Measurements from ENCODE around the gene TTC39C. TPM values are rescaled to one million over a fixed set of nuclear protein-coding genes. Genes with fewer than 3 reads are reported as not detected.
A peak's percentile ranks its signal among the peaks of the same experiment; 100 is the strongest.

Gene TTC39C
- total RNA-seq, 1 donor from 2014 or later = 33.2 TPM

DNA sequence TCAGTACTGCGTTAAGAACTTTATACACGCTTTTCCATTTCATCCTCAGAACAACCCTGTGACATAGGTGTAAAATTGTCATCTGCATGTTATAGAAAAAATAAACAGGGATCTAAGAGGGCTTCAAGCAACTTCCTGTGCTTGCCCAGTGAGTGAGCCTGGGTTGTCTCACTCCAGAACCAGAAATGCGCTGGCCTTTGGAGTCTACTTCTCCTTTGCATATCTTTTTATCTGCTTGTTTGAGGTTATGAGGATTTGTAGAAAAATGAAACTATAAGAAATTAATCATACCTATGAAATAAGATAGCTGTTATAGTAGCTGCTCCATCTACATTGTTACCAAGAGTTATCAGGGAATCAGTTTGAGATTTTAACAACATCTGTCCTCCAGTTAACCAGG is 69.0 kb downstream of the TTC39C start:
- DNase-seq (ENCODE audit: low spot score) = no peak

DNA sequence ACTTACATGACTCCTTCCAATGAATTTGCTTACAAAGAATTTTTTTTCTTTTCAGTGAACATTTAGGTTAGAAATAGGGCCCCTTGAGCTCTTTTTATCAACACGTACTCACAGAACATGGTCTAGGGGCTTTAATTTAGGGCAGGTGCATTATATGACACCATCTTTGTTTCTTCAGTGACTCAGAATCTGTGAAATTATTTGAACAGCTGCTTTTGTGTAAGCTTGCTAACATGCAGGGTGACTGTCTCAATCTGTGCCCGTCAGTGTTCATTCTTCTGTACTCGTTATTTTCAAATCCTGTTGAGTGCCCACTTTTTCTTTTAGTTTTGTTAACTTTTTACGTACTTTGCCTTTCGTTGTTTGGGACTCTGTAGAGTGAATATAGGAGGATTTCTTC is 71.5 kb downstream of the TTC39C start:
- no peak for DNase-seq (ENCODE audit: low spot score)

DNA sequence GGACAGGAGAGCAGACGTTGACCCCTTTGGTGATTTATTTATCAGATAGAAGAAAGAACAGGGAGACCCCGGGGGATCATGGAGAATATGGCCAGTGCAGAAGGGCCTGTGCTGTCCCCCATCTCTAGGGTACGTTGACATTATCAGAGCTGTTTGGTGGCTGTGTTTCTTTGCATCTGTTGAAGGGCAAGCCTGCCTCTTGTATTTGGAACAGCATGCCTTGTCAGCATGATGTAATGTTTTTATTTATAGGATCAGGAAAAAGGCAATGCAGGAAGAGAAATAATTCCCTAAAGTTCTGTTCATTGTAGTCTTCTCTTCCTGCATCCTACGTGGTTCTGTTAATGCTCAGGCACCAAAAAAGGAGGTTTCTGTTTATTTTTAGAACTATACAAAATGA is 74.5 kb downstream of the TTC39C start:
- DNase-seq (ENCODE audit: low spot score) = no peak

DNA sequence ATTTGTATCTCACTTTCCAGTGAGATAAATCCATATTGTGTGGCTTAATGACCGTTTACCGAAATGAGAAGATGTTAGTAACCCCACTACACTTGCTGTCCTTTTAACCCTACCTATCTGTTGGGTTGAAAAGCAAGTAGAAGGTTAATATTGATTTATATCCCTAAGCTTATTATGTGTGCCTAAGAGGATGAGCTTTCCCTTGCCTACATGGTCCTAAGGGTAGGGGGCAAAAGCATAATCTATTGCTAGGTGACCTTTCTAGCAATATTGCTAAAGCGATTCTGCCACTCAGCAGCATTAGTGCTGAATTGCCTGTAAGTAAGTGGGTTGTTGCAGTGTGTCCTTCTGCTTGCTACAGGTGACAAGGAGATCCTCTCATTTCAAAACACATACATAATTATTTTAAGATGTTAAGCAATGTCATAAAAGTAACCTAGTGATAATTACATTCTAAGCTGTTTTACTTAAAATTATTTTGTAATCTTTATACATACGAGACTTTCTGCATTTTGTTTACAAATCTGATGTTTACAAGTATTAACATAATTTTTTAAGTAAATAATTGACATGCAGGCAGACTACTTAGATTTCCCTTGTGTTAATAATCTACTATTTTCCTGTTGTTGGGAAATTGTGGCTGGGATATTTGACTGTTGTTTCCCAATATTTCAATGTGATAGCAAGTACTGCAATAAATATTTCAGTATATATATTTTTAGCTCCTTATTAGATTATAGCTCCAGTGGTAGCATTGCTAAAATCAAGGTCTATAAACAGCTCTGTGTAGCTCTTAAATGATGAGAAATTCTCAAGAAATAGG is 75.2 kb downstream of the TTC39C start:
- no peak for DNase-seq (ENCODE audit: low spot score)

DNA sequence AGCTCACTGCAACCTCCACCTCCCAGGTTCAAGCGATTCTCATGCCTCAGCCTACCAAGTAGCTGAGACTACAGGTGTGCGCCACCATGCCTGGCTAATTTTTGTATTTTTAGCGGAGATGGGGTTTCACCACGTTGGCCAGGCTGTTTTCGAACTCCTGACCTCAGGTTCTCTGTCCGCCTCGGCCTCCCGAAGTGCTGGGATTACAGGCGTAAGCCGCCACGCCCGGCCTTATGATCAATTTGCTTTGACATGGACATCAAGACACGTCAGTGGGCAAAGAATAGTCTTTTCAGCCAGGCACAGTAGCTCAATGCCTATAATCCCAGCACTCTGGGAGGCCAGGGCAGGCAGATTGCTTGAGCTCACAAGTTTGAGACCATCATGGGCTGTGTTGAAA is 76.3 kb downstream of the TTC39C start:
- no peak for DNase-seq (ENCODE audit: low spot score)

DNA sequence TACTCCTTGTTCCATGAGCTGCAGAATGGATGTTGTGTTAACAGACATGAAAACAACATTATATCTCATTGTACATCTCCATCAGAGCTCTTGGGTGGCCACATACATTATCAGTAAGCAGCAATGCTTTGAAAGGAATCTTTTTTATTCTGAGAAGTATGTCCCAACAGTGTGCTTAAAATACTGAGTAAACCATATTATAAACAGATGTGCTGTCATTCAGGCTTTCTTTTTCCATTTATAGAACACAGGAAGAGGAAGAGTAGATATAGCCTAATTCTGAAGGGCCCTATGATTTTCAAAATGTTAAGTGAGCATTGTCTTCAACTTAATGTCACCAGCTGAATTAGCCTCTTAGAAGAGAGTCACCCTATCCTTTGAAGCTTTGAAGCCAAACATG is 80.0 kb downstream of the TTC39C start:
- no peak for DNase-seq (ENCODE audit: low spot score)

DNA sequence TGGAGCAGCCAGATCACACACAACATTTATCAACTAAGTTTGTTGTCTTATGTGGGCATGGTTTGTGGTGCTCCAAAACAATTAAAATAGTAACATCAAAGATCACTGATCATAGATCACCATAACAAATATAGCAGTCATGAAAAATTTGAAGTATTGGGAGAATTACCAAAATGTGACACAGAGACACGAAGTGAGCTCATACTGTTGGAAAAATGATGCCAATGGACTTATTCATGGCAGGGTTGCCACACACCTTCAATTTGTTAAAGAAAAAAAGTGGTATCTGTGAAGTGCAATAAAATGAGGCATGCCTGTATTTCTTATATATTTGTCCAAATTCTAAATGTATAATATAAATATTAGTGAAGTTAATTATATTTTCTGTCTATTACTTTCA is 81.4 kb downstream of the TTC39C start:
- no peak for DNase-seq (ENCODE audit: low spot score)

DNA sequence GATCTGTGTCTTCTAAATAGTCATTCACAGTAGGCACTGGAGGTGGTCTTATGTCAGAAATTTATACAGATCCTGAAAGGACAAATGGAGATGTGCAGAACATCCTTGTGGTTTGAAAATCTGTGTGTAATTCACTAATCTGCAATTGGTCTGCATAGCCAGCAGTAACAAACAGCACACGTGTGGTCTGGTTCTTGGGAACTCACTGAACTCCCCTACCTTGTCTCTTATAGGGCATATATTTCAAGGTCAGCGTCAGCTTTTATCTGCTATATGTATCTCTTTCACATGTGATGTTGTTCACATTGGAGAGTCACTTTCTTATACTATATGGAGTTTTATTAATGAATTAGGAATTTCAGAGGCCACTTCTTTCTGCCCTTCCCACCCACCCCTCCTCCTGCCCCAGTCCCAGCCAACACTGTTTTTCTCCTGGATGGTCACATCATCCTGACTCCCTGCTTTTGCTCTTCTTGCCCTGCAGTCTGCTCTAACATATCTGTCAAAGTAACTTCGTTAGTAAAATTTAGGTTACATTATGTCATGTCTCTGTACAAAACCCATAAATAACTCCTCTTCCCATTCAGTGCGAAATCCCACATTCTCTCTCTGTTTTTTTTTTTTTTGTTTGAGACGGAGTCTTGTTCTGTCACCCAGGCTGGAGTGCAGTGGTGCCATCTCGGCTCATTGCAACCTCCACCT is 88.9 kb downstream of the TTC39C start:
- DNase-seq (ENCODE audit: low spot score) = no peak

DNA sequence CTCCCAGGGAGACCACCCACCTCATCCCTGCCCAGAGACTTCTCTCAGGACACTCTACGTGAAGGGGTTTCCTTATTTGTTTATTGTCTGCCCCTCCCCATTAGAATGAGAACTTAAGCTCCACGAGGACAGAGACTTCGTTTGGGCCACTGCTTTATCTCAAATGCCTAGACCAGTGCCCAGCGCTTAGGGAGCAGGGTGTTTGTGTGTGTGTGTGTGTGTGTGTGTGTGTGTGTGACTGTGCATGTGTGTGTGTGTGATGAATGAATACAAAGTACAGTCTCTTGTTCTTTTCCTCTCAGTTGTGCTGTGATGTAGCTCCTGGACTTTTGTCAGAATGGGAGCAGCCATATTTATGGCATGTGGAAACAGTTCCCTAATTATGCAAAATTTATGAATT is 89.9 kb downstream of the TTC39C start:
- DNase-seq (ENCODE audit: low spot score) = no peak

DNA sequence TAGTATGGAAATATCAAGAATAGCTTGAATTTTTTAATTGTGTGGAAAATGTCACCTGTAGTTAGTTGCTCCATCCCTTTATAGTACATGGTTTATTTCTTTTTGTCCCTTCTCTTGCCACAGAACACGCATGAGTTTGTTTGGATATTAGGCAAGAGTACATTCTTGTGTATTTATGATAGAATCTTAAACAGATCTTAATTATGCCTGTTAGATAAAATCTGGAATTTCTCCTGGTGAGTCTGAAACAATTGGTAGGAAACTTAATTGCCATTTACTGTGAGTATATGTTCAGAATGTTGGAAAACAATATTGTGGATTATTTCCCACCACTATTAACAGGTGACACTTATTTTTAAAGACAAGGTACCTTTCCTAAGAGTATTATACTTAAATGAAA is 94.1 kb downstream of the TTC39C start:
- DNase-seq (ENCODE audit: low spot score) = no peak

DNA sequence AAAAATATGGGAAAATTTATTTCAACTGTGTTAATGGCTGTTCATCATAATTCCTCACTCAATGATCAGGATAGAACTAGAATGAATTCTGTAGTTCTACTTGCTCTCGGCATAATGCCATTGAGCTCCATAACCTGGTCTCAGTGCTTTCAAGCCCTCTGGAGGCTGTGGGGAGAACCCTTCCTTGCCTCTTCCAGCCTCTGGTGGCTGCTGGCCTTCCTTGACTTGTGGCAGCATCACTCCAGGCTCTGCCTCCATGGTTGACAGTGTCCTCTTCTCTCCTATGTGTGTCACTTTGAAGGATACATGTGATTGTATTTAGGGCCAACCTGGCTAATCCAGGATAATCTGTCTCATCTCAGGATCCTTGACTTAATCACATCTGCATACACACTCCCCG is 97.4 kb downstream of the TTC39C start:
- DNase-seq (ENCODE audit: low spot score) = no peak

DNA sequence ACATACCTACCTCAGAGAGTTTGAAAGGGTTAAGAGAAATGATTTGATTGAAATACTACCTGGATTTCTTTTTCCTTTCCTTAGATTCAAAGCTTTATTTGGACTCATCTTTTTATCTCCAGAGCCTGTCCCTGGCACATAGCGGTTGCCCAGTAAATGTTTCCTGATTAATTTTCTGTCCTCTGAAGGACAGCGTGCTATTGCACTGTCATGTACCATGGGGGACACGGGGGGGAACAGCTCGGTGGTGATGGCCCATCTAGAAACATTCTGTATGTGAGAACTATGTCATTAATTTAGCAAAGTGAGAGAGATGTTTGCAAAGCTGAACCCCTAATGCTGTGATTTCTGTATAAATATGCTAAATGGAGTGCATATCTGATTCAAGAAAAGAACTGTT is 97.9 kb downstream of the TTC39C start:
- no peak for DNase-seq (ENCODE audit: low spot score)

DNA sequence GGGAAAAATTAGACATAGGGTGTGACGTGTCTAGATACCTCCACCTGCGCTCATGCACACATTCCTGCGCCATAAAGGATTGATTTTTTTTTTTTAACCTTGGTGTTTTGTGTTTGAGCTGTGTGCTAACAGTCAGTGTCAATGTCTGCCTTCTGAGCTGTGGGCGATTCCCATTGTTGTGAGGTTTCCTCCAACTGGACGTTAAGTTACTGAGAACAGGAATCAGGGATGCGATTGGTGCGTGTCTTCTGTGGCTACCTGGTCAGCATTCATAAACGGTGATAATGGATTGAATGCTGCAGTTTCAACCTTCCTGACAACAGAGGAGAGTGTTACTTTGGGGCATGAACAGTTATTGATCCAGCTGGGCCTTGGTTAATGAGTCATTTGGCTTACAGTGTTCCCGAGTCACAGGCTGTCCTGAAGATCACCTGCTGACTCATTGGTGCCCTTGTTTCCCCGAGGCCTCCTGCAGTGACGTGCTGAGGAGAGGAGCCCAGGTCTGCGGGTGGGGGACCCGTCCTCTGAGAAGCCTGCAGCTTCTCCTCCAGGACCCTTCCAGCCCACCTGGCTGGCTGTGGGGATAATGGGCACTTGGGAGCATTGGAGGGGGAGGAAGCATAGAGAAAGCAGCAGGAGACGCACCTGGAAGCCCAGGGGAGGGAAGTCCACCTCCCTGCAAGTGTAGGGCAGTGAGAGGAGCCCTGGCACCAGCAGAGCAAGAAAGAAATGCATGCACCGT is 98.5 kb downstream of the TTC39C start:
- DNase-seq (ENCODE audit: low spot score) = no peak

DNA sequence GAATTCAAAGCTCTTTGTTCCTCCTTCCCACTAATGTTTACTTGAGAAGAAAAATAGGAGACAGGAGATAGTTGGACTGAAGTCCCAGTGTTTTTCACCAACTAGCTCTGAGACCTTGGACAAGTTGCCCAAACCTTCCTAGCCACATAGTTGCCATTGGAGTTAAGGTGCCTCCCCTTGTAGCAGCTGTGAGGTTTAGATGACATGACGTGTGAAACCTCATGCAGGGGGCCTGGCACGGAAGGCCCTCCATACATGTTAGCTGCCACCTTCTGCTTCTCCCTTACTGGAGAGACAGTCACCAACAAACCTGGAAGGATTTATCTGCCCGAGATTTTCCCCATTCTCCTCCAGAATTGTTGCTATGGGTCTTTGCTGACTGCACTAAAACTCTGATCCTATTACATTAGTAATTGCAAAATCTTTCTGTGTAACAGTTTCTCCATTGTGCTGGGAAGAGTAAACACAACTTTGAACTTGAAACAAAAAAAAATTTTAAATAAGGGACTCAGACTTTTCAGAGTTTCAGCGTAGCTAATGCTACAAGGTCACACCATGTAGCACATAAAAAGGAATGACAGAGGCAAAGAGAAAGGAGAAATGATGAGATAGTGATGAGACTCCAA is 100.5 kb downstream of the TTC39C start:
- DNase-seq (ENCODE audit: low spot score) = no peak

DNA sequence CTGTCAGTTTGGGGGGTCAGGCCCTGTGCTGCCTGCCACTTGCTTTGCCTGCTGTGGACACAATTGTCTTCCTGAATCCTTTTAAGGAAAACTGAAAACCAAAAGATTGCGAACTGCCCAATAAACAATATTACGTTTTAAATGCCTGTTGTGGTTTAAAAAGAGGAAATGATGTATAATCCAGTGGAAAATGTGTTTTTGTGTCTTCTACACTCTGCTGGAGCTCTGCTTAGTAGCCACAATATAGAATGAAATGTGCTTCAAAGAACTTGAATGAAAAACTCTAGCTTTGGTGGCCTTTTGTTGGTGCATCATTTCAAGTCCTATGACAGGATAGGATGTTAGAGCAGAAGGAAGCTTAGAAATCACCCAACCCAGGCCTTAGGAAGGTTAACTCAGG is 101.1 kb downstream of the TTC39C start:
- no peak for DNase-seq (ENCODE audit: low spot score)

DNA sequence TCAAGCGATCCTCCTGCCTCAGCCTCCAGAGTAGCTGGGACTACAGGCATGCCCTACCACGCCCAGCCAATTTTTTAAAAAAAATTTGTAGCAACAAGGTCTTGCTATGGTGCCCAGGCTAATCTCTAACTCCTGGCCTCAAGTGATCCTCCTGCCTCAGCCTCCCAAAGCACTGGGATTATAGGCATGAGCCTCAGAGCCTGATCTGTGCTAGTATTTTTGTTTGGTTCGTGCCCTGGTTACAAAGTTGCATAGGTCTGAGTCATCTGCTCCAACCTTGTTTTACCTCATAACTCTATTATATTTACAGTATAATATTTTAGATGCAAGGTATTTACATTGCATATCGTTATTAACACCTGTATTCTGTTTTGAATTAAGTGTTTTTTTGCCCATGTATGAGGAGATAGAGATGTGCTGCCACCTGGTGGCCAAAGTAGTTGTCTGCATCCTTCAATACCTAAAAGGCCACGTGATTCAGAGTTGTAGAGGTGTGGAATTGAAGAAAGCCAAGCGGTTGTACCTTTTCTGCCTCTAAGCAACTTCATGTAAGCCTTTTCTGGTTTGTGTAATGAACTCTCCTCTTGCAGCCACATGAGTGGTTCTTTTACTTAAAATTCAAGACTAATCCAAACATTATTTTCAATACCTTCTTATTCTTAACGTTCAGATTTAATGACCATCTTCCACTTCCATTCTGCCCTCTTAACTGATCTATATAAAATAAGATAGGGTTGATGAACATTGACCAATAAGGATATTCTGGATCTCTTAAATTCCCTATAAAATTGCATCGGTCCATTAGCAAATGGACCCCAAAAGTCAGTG is 104.4 kb downstream of the TTC39C start:
- DNase-seq (ENCODE audit: low spot score) = peak; percentile 64

DNA sequence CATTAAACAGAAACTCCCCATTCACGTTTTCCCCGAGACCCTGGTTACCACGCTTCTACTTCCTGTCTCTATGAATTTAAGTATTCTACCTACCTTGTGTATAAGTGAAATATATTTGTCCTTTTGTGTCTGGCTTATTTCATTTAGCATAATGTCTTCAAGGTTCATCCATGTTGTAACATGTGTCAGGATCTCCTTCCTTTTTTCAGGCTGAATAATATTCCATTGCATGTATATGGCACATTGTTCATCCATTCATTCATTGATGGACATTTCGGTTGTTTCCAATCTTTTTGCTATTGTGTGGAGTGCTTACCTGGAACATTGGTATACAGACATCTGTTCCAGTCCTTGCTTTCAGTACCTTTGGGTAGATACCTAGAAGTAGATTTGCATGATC is 106.1 kb downstream of the TTC39C start:
- DNase-seq (ENCODE audit: low spot score) = no peak

DNA sequence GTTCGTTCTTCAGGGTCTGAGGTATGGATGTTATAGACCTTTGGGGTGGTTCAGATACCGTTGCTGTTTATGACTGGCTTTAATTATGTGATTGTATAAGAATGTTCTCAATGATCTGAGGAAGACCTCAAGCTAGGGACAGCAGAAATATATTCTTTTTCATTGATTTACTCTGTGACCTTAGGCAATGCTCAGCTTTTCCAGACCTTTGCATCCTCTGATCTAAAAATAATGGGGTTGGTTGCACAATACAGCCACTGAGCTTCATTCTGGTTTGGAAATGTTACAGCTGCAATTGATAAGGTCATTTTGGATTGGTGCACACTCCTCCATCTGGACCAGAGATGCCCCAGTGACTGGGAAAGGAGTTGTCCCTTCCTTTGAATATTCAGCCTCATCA is 107.1 kb downstream of the TTC39C start:
- no peak for DNase-seq (ENCODE audit: low spot score)

DNA sequence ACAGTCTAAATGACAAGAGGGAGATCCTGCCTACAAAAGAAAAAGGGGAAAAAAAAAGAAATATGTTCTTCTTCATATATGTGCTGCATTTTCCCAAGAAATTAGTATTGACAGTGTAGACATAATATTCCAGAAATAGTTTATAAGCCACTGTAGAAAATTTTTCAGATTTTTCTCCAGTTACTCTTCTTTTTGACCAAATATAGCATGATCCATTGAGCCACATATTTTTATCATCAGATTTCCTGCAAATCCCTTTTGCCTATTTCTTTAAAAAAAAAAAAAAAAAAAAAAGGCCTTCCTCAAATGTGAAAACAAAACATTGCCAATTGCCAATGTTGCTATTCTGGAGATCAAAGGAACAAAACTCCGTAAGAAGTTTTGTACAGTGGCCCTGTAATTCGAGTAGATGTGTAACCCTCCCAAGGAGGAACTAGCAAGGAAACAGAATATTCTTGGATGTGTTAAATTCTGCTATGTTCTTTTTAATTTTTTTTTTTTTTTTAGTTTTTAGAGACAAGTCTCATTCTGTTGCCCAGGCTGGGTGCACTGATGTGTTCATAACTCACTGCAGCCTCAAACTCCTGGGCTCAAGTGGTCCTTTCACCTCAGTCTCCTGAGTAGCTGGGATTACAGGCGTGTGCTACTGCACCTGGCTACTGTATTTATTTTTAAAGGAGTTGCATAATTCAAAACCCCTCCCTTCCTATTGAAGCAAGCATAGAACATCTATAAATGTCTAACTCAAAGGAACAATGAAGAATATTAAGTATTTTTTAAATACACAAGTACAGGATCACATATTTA is 111.8 kb downstream of the TTC39C start:
- no peak for DNase-seq (ENCODE audit: low spot score)

DNA sequence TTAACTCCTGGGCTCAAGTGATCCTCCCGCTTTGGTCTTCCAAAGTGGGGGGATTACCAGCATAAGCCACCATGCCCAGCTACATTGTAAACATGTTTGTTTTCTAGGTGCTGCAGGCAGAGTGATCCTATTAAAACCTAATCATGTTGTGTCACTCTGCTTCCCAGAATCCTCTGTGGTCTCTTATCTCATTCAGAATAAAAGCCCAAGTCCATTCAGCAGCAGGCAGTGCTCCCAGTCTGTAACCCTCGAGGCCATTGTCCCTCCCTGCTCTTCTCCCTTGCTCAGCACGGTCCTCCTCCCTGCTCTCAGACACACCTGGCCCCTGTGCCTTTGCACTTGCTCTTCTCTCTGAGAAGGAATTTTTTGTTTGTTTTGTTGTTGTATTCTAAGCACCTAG is 113.2 kb downstream of the TTC39C start:
- no peak for DNase-seq (ENCODE audit: low spot score)

DNA sequence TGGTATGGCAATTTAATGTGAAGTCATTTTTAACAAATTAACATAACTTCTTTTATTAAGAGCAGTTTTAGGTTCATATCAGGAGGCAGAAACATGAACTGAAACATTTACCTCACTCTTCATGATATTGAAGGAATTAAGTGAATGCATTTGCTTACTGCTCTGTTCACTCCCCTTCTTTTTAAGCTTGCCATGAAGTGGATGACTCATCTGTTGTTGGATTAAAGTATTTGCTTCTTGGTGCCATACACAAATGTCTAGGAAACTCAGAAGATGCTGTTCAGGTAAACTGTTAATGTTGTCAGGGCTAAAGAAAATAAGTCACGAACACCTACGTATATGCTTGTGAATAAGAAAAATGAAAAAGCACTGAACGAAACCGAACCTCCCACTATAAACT is 114.1 kb downstream of the TTC39C start:
- no peak for DNase-seq (ENCODE audit: low spot score)
